ENCODE measurements around the gene GRAMD2B. TPM values are rescaled to one million over a fixed set of nuclear protein-coding genes. Genes with fewer than 3 reads are reported as not detected.

The GRAMD2B gene
- polyA plus RNA-seq, 1 donor from 2014 or later = not detected

DNA sequence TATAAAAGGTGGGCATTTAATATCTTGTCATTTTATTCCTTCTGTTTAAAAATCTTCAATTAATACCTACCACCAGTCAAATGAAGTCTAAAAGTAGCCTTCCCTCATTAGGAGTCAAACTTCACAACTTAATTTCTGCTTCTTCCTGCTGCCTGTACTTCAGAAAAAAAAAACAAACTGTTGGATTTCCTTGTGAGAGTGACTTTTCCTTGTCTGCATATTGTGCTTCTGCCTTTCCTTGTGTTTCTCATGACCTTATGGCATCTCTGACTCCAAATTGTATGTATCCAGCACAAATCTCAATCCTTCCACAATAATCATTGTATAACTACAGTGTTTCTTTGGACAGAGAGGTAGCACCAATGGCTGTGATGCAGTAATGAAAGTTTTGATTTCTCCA, 32.1 kb downstream of the GRAMD2B start:
- no peak overlapping the region for H3K4me3 ChIP-seq (ENCODE audit: low read length)
- H3K27me3 ChIP-seq (ENCODE audit: insufficient read depth, low read depth, low read length) = no peaks in the 10 kb centered on the region
- no peaks in the 10 kb centered on the region for H4K20me1 ChIP-seq (ENCODE audit: insufficient read depth)
- TF ChIP-seq EZH2 (IDR thresholded peaks at IDR 0.05; ENCODE audit: borderline replicate concordance, insufficient read depth, low read length, poor library complexity, severe bottlenecking) = no peak
- TF ChIP-seq SMC3 (conservative IDR thresholded peaks at IDR 0.05; ENCODE audit: poor library complexity) = no peak
- TF ChIP-seq, protein P1, sequence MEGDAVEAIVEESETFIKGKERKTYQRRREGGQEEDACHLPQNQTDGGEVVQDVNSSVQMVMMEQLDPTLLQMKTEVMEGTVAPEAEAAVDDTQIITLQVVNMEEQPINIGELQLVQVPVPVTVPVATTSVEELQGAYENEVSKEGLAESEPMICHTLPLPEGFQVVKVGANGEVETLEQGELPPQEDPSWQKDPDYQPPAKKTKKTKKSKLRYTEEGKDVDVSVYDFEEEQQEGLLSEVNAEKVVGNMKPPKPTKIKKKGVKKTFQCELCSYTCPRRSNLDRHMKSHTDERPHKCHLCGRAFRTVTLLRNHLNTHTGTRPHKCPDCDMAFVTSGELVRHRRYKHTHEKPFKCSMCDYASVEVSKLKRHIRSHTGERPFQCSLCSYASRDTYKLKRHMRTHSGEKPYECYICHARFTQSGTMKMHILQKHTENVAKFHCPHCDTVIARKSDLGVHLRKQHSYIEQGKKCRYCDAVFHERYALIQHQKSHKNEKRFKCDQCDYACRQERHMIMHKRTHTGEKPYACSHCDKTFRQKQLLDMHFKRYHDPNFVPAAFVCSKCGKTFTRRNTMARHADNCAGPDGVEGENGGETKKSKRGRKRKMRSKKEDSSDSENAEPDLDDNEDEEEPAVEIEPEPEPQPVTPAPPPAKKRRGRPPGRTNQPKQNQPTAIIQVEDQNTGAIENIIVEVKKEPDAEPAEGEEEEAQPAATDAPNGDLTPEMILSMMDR (IDR thresholded peaks at IDR 0.05; ENCODE audit: poor library complexity, severe bottlenecking) = no peak
- no peak for TF ChIP-seq TAF1 (IDR thresholded peaks at IDR 0.05; ENCODE audit: low read depth)
- no peak for TF ChIP-seq EP300 (conservative IDR thresholded peaks at IDR 0.05; ENCODE audit: poor library complexity, severe bottlenecking)
- TF ChIP-seq MXI1 (conservative IDR thresholded peaks at IDR 0.05; ENCODE audit: poor library complexity, severe bottlenecking) = no peak
- TF ChIP-seq, protein P2, sequence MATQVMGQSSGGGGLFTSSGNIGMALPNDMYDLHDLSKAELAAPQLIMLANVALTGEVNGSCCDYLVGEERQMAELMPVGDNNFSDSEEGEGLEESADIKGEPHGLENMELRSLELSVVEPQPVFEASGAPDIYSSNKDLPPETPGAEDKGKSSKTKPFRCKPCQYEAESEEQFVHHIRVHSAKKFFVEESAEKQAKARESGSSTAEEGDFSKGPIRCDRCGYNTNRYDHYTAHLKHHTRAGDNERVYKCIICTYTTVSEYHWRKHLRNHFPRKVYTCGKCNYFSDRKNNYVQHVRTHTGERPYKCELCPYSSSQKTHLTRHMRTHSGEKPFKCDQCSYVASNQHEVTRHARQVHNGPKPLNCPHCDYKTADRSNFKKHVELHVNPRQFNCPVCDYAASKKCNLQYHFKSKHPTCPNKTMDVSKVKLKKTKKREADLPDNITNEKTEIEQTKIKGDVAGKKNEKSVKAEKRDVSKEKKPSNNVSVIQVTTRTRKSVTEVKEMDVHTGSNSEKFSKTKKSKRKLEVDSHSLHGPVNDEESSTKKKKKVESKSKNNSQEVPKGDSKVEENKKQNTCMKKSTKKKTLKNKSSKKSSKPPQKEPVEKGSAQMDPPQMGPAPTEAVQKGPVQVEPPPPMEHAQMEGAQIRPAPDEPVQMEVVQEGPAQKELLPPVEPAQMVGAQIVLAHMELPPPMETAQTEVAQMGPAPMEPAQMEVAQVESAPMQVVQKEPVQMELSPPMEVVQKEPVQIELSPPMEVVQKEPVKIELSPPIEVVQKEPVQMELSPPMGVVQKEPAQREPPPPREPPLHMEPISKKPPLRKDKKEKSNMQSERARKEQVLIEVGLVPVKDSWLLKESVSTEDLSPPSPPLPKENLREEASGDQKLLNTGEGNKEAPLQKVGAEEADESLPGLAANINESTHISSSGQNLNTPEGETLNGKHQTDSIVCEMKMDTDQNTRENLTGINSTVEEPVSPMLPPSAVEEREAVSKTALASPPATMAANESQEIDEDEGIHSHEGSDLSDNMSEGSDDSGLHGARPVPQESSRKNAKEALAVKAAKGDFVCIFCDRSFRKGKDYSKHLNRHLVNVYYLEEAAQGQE (IDR thresholded peaks at IDR 0.05; ENCODE audit: borderline replicate concordance) = no peak
- TF ChIP-seq POLR2AphosphoS5 (IDR thresholded peaks at IDR 0.05) = no peak
- no peaks in the 10 kb centered on the region for H3K9me2 ChIP-seq (ENCODE audit: insufficient read depth, low read length)
- H3K9me3 ChIP-seq (ENCODE audit: low read length) = no peaks in the 10 kb centered on the region
- no peaks in the 10 kb centered on the region for H3K36me3 ChIP-seq (ENCODE audit: insufficient read depth, low read length)
- H3F3A ChIP-seq (ENCODE audit: insufficient read depth, low read length, poor library complexity, severe bottlenecking) = no peaks in the 10 kb centered on the region
- no peak overlapping the region for H2AFZ ChIP-seq (ENCODE audit: low read depth, low read length)
- no peaks in the 10 kb centered on the region for H3K79me2 ChIP-seq (replicated peaks; ENCODE audit: insufficient read depth, low read length)
- H3K27ac ChIP-seq (ENCODE audit: low read length) = no peak overlapping the region
- H3K9ac ChIP-seq (ENCODE audit: low read length) = no peak overlapping the region
- H3K4me2 ChIP-seq (ENCODE audit: low read length) = no peak overlapping the region

DNA sequence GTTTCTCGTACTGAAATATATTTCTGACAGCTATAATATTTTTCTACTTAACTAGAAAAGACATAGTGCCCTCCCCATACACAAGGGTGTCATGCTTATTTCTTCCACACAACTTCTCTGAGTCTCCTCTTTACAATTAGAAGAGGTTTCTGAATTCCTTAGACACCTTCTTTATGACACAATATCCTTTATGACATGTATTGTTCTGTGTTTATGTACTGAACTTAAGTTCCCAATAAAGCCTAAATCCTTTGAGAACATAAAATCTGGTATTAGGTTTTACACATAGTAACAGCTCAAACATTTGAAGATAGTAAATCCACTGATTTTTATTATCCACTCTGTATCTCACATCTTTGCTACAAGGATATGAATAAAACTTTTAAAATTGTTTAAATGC, 32.5 kb downstream of the GRAMD2B start:
- no peaks in the 10 kb centered on the region for H3K79me2 ChIP-seq (replicated peaks; ENCODE audit: insufficient read depth, low read length)
- TF ChIP-seq, protein P1 (IDR thresholded peaks at IDR 0.05; ENCODE audit: poor library complexity, severe bottlenecking) = no peak
- no peak for TF ChIP-seq RAD21 (conservative IDR thresholded peaks at IDR 0.05)
- no peak for TF ChIP-seq POLR2AphosphoS5 (IDR thresholded peaks at IDR 0.05)
- no peak for TF ChIP-seq TAF1 (IDR thresholded peaks at IDR 0.05; ENCODE audit: low read depth)
- no peak for TF ChIP-seq EP300 (conservative IDR thresholded peaks at IDR 0.05; ENCODE audit: poor library complexity, severe bottlenecking)
- TF ChIP-seq MXI1 (conservative IDR thresholded peaks at IDR 0.05; ENCODE audit: poor library complexity, severe bottlenecking) = no peak
- no peak for TF ChIP-seq SMC3 (conservative IDR thresholded peaks at IDR 0.05; ENCODE audit: poor library complexity)
- TF ChIP-seq EZH2 (IDR thresholded peaks at IDR 0.05; ENCODE audit: borderline replicate concordance, insufficient read depth, low read length, poor library complexity, severe bottlenecking) = no peak
- H3K4me2 ChIP-seq (ENCODE audit: low read length) = no peak overlapping the region
- H3K27me3 ChIP-seq (ENCODE audit: insufficient read depth, low read depth, low read length) = no peaks in the 10 kb centered on the region
- H3K9ac ChIP-seq (ENCODE audit: low read length) = no peak overlapping the region
- H3K9me2 ChIP-seq (ENCODE audit: insufficient read depth, low read length) = no peaks in the 10 kb centered on the region
- no peaks in the 10 kb centered on the region for H3F3A ChIP-seq (ENCODE audit: insufficient read depth, low read length, poor library complexity, severe bottlenecking)
- no peak overlapping the region for H3K27ac ChIP-seq (ENCODE audit: low read length)
- H3K9me3 ChIP-seq (ENCODE audit: low read length) = no peaks in the 10 kb centered on the region
- no peaks in the 10 kb centered on the region for H3K36me3 ChIP-seq (ENCODE audit: insufficient read depth, low read length)
- no peaks in the 10 kb centered on the region for H4K20me1 ChIP-seq (ENCODE audit: insufficient read depth)
- no peak overlapping the region for H2AFZ ChIP-seq (ENCODE audit: low read depth, low read length)
- no peak overlapping the region for H3K4me3 ChIP-seq (ENCODE audit: low read length)
